ENCODE data around the gene UGT1A8. TPM values are rescaled to one million over a fixed set of nuclear protein-coding genes. Genes with fewer than 3 reads are reported as not detected.

UGT1A8 gene
- polyA plus RNA-seq, 1 of the 3 experiments (the other 2 are of a cell fraction) = not detected

- no peak for DNase-seq
- H3K27ac ChIP-seq (ENCODE audit: low read depth in 2 of 2, low read length in 1 of 2) = no peak overlapping the region
- H3F3A ChIP-seq (replicated peaks; ENCODE audit: insufficient read depth) = no peaks in the 10 kb centered on the region
- TF ChIP-seq EP300 (IDR thresholded peaks at IDR 0.05; ENCODE audit: borderline replicate concordance in 1 of 2, low read depth in 1 of 2, low read length in 1 of 2) = no peak
- TF ChIP-seq TEAD4 (IDR thresholded peaks at IDR 0.05; ENCODE audit: borderline replicate concordance, insufficient read depth) = no peak
- TF ChIP-seq NFIC (IDR thresholded peaks at IDR 0.05; ENCODE audit: borderline replicate concordance) = no peak
- TF ChIP-seq JUND (IDR thresholded peaks at IDR 0.05) = no peak
- TF ChIP-seq FOXM1 (IDR thresholded peaks at IDR 0.05; ENCODE audit: low read depth) = no peak
- TF ChIP-seq TAF1 (IDR thresholded peaks at IDR 0.05; ENCODE audit: borderline replicate concordance, low read depth, low read length) = no peak
- TF ChIP-seq IRF3 (IDR thresholded peaks at IDR 0.05; ENCODE audit: low read depth, low read length) = no peak
- no peak for TF ChIP-seq CTCF (IDR thresholded peaks at IDR 0.05)
- no peak for TF ChIP-seq USF1 (IDR thresholded peaks at IDR 0.05; ENCODE audit: borderline replicate concordance, low read depth)
- TF ChIP-seq POLR2AphosphoS5 (IDR thresholded peaks at IDR 0.05; ENCODE audit: low read depth, low read length) = no peak
- TF ChIP-seq RAD21 (IDR thresholded peaks at IDR 0.05; ENCODE audit: low read length) = no peak
- TF ChIP-seq FOXJ3 (CRISPR knock-in tag; IDR thresholded peaks at IDR 0.05) = no peak
- TF ChIP-seq GATA2 (CRISPR knock-in tag; IDR thresholded peaks at IDR 0.05) = no peak
- TF ChIP-seq RXRA (IDR thresholded peaks at IDR 0.05; ENCODE audit: borderline replicate concordance, low read depth) = no peak
- TF ChIP-seq YY1 (IDR thresholded peaks at IDR 0.05; ENCODE audit: low read depth) = no peak
- no peak for TF ChIP-seq PBX3 (IDR thresholded peaks at IDR 0.05)
- no peaks in the 10 kb centered on the region for H3K27me3 ChIP-seq (ENCODE audit: insufficient read depth)
- WGBS (ENCODE audit: low lambda C conversion rate) = 38% methylated on average over 3 of the region's 3 CpGs
- no peaks in the 10 kb centered on the region for H3K9me2 ChIP-seq
- H4K20me1 ChIP-seq (ENCODE audit: insufficient read depth) = no peaks in the 10 kb centered on the region
- no peak overlapping the region for H2AFZ ChIP-seq (ENCODE audit: low read depth)
- ChIA-PET CTCF (no interaction called here), POLR2A (no interaction called here)
- H3K36me3 ChIP-seq (replicated peaks in 1 of 2; ENCODE audit: control insufficient read depth in 1 of 2, insufficient read depth in 2 of 2, low read length in 1 of 2) = no peaks in the 10 kb centered on the region
- no peak overlapping the region for H3K9ac ChIP-seq
- no peaks in the 10 kb centered on the region; the same call in 1 of the 2 replicates for H3K9me3 ChIP-seq
- H3K4me1 ChIP-seq (ENCODE audit: control insufficient read depth in 1 of 2, insufficient read depth in 2 of 2, low read depth in 1 of 2, low read length in 1 of 2) = no peaks in the 10 kb centered on the region
- no peak overlapping the region for H3K4me2 ChIP-seq
- no peaks in the 10 kb centered on the region for H3K79me2 ChIP-seq (ENCODE audit: insufficient read depth)
- no peak overlapping the region for H3K4me3 ChIP-seq (ENCODE audit: low read depth in 2 of 2, low read length in 1 of 2)
Observed at GRCh38 chr2:233802132-233802815, 184.8 kb downstream of the UGT1A8 start.

Data from SK-N-SH (cell line).